PFSK-1 (cell line): ENCODE data around the gene DPH7.

Experiments
- FOXP2 ChIP-seq: optimal IDR thresholded peaks from 2 replicates; pipeline ENCODE3; 2011; ENCODE audit warnings: borderline replicate concordance, control low read depth, inconsistent platforms; ENCODE audit not compliant: insufficient read depth; ENCODE audit errors: extremely low read length, extremely low read depth
- POLR2AphosphoS5 ChIP-seq: IDR thresholded peaks from 2 replicates; pipeline ENCODE4 v1.6.1; 2012; ENCODE audit warnings: low read depth, mild to moderate bottlenecking, control low read depth, low read length, moderate library complexity
- SIN3A ChIP-seq: IDR thresholded peaks from 2 replicates; pipeline ENCODE4 v1.6.1; 2012; ENCODE audit warnings: mild to moderate bottlenecking, low read length, moderate library complexity, borderline replicate concordance; ENCODE audit not compliant: insufficient read depth
- TAF1 ChIP-seq: IDR thresholded peaks from 2 replicates; pipeline ENCODE4 v1.6.1; 2012; ENCODE audit warnings: low read length, control low read depth, borderline replicate concordance; ENCODE audit not compliant: insufficient read depth
- TF ChIP-seq, protein P1 (sequence below), 2 experiments: IDR thresholded peaks; 2 replicates each; pipeline versions ENCODE4 v1.6.1 to v1.8.0; 2011 to 2012; ENCODE audit warnings: low read depth in 2 of 2, low read length in 2 of 2, control low read depth in 1 of 2, inconsistent platforms in 1 of 2, mild to moderate bottlenecking in 1 of 2, moderate library complexity in 1 of 2; ENCODE audit not compliant: insufficient read depth in 1 of 2

Gene DPH7

DNA sequence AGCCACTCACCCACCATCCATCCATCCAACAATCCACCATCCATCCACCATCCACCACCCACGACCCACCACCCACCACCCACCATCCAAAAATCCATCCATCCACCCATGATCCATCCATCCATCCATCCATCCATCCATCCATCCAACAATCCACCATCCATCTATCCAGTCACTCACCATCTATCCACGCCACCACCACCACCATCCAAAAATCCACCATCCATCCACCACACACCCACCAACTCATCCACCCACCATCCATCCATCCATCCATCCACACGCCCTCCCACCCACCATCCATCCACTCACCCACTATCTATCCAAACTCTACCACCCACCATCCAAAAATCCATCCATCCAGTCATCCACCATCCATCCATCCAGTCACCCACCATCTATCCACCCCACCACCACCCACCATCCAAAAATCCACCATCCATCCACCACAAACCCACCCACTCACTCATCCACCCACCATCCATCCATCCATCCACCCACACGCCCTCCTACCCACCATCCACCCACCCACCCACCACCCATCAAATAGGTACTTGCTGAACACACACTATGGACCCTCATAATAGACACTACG lies 9.0 kb downstream of the DPH7 start:
- TF ChIP-seq, protein P1, sequence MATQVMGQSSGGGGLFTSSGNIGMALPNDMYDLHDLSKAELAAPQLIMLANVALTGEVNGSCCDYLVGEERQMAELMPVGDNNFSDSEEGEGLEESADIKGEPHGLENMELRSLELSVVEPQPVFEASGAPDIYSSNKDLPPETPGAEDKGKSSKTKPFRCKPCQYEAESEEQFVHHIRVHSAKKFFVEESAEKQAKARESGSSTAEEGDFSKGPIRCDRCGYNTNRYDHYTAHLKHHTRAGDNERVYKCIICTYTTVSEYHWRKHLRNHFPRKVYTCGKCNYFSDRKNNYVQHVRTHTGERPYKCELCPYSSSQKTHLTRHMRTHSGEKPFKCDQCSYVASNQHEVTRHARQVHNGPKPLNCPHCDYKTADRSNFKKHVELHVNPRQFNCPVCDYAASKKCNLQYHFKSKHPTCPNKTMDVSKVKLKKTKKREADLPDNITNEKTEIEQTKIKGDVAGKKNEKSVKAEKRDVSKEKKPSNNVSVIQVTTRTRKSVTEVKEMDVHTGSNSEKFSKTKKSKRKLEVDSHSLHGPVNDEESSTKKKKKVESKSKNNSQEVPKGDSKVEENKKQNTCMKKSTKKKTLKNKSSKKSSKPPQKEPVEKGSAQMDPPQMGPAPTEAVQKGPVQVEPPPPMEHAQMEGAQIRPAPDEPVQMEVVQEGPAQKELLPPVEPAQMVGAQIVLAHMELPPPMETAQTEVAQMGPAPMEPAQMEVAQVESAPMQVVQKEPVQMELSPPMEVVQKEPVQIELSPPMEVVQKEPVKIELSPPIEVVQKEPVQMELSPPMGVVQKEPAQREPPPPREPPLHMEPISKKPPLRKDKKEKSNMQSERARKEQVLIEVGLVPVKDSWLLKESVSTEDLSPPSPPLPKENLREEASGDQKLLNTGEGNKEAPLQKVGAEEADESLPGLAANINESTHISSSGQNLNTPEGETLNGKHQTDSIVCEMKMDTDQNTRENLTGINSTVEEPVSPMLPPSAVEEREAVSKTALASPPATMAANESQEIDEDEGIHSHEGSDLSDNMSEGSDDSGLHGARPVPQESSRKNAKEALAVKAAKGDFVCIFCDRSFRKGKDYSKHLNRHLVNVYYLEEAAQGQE (IDR thresholded peaks at IDR 0.05; ENCODE audit: insufficient read depth in 1 of 2, low read depth in 2 of 2, low read length in 2 of 2) = no peak
- TF ChIP-seq POLR2AphosphoS5 (no peak), SIN3A (no peak), FOXP2 (no peak), TAF1 (no peak)

DNA sequence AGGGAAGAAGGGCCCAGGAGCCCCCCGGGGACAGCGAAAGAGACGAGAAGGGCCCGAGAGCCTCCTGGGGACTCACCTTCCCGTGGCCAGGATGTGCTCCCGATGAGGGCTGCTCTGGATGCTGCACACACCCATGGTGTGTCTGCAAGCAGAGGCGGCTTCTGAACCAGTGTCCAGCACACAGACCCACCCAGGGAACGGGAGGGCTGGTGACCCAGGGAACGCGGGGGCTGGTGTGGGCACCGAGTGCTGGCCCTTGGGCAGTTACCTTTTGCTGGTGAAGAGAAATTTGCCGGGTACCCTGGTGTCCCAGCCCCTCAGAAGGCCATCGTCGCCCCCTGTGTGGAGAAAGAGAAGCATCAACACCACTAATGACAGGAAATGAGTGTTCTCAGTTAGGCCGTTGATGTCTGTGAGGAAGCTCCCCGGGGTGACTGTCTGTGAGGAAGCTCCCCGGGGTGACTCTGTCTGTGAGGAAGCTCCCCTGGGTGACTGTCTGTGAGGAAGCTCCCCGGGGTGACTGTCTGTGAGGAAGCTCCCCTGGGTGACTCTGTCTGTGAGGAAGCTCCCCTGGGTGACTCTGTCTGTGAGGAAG lies 13.8 kb downstream of the DPH7 start:
- TF ChIP-seq SIN3A = no peak
- TF ChIP-seq, protein P1 (IDR thresholded peaks at IDR 0.05; ENCODE audit: insufficient read depth in 1 of 2, low read depth in 2 of 2, low read length in 2 of 2) = no peak
- no peak for TF ChIP-seq TAF1
- TF ChIP-seq POLR2AphosphoS5 = no peak
- no peak for TF ChIP-seq FOXP2

- no peak for TF ChIP-seq SIN3A
- TF ChIP-seq, protein P1 (IDR thresholded peaks at IDR 0.05; ENCODE audit: insufficient read depth in 1 of 2, low read depth in 2 of 2, low read length in 2 of 2) = no peak
- TF ChIP-seq POLR2AphosphoS5 = no peak
- TF ChIP-seq TAF1 = no peak
- no peak for TF ChIP-seq FOXP2
Observed at GRCh38 chr9:137564134-137564533, 14.6 kb downstream of the DPH7 start.

DNA sequence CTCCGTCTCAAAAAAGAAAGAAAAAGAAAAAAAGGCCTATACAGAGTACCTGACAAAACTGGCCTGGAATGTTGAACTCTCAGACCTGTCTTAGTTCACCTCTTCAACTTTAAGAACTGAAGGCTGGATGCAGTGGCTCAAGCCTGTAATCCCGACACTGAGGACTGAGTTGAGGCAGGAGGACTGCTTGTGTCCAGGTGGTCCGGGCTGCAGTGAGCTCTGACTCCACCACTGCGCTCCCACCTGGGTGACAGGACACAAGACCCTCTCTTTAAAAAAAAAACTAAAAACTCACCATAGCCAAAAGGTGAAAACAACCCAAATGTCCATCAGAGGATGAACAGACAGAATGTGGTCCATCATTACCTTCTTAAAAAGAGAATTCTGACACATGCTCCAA lies 20.6 kb downstream of the DPH7 start:
- TF ChIP-seq, protein P1 (IDR thresholded peaks at IDR 0.05; ENCODE audit: insufficient read depth in 1 of 2, low read depth in 2 of 2, low read length in 2 of 2) = no peak
- TF ChIP-seq SIN3A (no peak), FOXP2 (no peak), POLR2AphosphoS5 (no peak), TAF1 (no peak)
